Measurements from ENCODE around the gene WSB1.

- no peak for TF ChIP-seq POLR2AphosphoS5 (IDR thresholded peaks at IDR 0.05; ENCODE audit: borderline replicate concordance, low read depth, low read length)
- no peak for TF ChIP-seq EZH2 (IDR thresholded peaks at IDR 0.05)
- no peak for TF ChIP-seq FOXP2 (optimal IDR thresholded peaks at IDR 0.05; ENCODE audit: control extremely low read depth, extremely low read length, insufficient read depth)
Measured at GRCh38 chr17:27352448-27353032, 58.6 kb downstream of the WSB1 start.

All from SK-N-MC (cell line).